Measurements from ENCODE around the gene SLC5A1.

DNA sequence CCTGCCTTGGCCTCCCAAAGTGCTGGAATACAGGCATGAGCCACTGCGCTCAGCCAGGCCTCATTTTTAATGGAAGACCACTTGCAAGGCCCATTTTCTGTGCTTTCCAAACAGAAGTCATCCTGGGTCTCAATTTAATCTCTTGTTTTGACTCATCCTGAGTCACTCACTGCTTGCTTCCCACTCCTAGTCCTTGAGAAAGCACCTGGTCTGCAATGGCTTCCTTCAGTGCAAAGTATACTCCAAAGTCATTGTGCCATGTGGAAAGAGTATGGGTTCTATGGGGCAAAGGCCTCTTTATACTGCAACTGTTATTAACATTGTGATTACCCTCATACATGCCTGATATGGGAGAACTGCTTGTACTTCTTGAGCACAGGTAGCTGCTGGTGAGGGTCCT lies 18.3 kb upstream of the SLC5A1 start:
- TF ChIP-seq, protein P1, sequence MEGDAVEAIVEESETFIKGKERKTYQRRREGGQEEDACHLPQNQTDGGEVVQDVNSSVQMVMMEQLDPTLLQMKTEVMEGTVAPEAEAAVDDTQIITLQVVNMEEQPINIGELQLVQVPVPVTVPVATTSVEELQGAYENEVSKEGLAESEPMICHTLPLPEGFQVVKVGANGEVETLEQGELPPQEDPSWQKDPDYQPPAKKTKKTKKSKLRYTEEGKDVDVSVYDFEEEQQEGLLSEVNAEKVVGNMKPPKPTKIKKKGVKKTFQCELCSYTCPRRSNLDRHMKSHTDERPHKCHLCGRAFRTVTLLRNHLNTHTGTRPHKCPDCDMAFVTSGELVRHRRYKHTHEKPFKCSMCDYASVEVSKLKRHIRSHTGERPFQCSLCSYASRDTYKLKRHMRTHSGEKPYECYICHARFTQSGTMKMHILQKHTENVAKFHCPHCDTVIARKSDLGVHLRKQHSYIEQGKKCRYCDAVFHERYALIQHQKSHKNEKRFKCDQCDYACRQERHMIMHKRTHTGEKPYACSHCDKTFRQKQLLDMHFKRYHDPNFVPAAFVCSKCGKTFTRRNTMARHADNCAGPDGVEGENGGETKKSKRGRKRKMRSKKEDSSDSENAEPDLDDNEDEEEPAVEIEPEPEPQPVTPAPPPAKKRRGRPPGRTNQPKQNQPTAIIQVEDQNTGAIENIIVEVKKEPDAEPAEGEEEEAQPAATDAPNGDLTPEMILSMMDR (IDR thresholded peaks at IDR 0.05 in 4 of 5, conservative IDR thresholded peaks at IDR 0.05 in 1 of 5), result no peak
- TF ChIP-seq POLR2A (IDR thresholded peaks at IDR 0.05), result no peak

Measured in gastrocnemius medialis (tissue), 4 donors.